Transverse colon (tissue), 4 donors: ENCODE results near the gene INHBA. TPM values are rescaled to one million over a fixed set of nuclear protein-coding genes. Genes with fewer than 3 reads are reported as not detected.

ENCODE experiments used
- DNase-seq: peaks from one replicate; pipeline ENCODE4 v3.0.0-alpha.2; 2019
- H3K27ac ChIP-seq, 4 donors: fragments of 200-600 bp; sonication (generic); 2 replicates each; pipeline ENCODE4 v1.5.1; 2016 to 2018; ENCODE audit warnings: inconsistent platforms in 4 of 4
- H3K27me3 ChIP-seq: fragments of 200-600 bp; sonication (generic); 2 replicates; pipeline ENCODE4 v1.5.1; 2017; ENCODE audit warnings: inconsistent platforms
- H3K36me3 ChIP-seq, 4 donors: fragments of 200-600 bp; sonication (generic); 2 replicates each; pipeline ENCODE4 v1.5.1; 2017 to 2019; ENCODE audit warnings: inconsistent platforms in 4 of 4
- H3K4me1 ChIP-seq, 4 donors: fragments of 200-600 bp; sonication (generic); 2 replicates each; pipeline ENCODE4 v1.5.1; 2017 to 2020; ENCODE audit warnings: inconsistent platforms in 4 of 4
- H3K4me3 ChIP-seq, 4 donors: fragments of 200-600 bp; sonication (generic); 1 replicate in 1 of 4; 2 replicates in 3 of 4; pipeline versions ENCODE4 v1.5.1 to v1.6.1; 2017 to 2019; ENCODE audit warnings: inconsistent platforms in 4 of 4
- H3K9me3 ChIP-seq, 2 donors: fragments of 200-600 bp; sonication (generic); 2 replicates each; pipeline ENCODE4 v1.5.1; 2017 to 2019; ENCODE audit warnings: inconsistent platforms in 2 of 2
- CTCF ChIP-seq, 5 experiments: fragments of 200-600 bp in 3 of 5; fragments of 450-650 bp in 2 of 5; sonication (generic) in 3 of 5; IDR thresholded peaks; 1 replicate in 2 of 5; 2 replicates in 3 of 5; pipeline ENCODE4 v1.5.1; 2016 to 2017; ENCODE audit warnings: antibody characterized with exemption in 5 of 5, inconsistent platforms in 3 of 5, mild to moderate bottlenecking in 2 of 5, moderate library complexity in 1 of 5
- EP300 ChIP-seq: sonication (generic); formaldehyde crosslinking; IDR thresholded peaks from one replicate; pipeline ENCODE4 v1.6.1; 2017; ENCODE audit warnings: antibody characterized with exemption, low read depth
- POLR2A ChIP-seq: fragments of 450-650 bp; IDR thresholded peaks from one replicate; pipeline ENCODE4 v1.6.1; 2016; ENCODE audit warnings: antibody characterized with exemption, mild to moderate bottlenecking, moderate library complexity
- POLR2AphosphoS5 ChIP-seq, 3 donors: sonication (generic); formaldehyde crosslinking; IDR thresholded peaks; one replicate each; pipeline ENCODE4 v1.6.1; 2016; ENCODE audit warnings: antibody characterized with exemption in 3 of 3
- in situ Hi-C, 4 donors: fragments of 200-750 bp; cut with MboI; loops; one replicate each; pipeline versions ENCODE4 v1.15.0 to v1.15.1; 2017; ENCODE audit warnings: low sequenced_read_pairs in 3 of 4, low pct_ligation_motif_present in 1 of 4, low pct_unique_long_range_greater_than_20kb in 1 of 4
- intact Hi-C: fragments of 100-400 bp; cut with DNase I; formaldehyde crosslinking; loops from one replicate; pipeline ENCODE4 v1.15.1; 2023; ENCODE audit warnings: low total_unique reads
- total RNA-seq, 4 donors: library from RNA; depleted of rRNA; stranded (reverse); fragments of >200 nt; gene quantifications; one replicate each; pipeline ENCODE4 v1.1.0, GENCODE V29; 2016

The INHBA gene
- total RNA-seq, 4 donors from 2014 or later, result 0.14 to 1.1 (median 1.00) TPM; not detected in 1

GRCh38 chr7:41637049-41637448 lies 65.8 kb downstream of the INHBA start:
- intact Hi-C loops, result no loop called here
- no peaks in the 10 kb centered on the region for H3K27me3 ChIP-seq
- no peaks in the 10 kb centered on the region for H3K4me1 ChIP-seq
- H3K4me3 ChIP-seq, result no peak overlapping the region
- H3K9me3 ChIP-seq, result no peaks in the 10 kb centered on the region
- no peak overlapping the region for H3K27ac ChIP-seq
- TF ChIP-seq CTCF (IDR thresholded peaks at IDR 0.05), result no peak
- no peak for TF ChIP-seq POLR2AphosphoS5 (IDR thresholded peaks at IDR 0.05)
- no peak for TF ChIP-seq EP300
- no peak for TF ChIP-seq POLR2A
- in situ Hi-C loops, result no loop called here
- no peak for DNase-seq
- H3K36me3 ChIP-seq, result no peaks in the 10 kb centered on the region
